Smooth muscle cell of the umbilical artery (primary cell): ENCODE measurements around the gene SLX4. TPM values are rescaled to one million over a fixed set of nuclear protein-coding genes. Genes with fewer than 3 reads are reported as not detected.

Experiments used
- total RNA-seq: library from RNA; depleted of rRNA; stranded (reverse); fragments of >200 nt; gene quantifications from 2 replicates; pipeline ENCODE4 v1.2.3, GENCODE V29; 2014

The SLX4 gene
- 4.8 and 9.0 TPM in 2 replicates for total RNA-seq

GRCh38 chr16:3611146-3611975 lies at the start of gene SLX4:
Gene SLX4 (minus strand): TSS chr16:3611606. CDS start chr16:3608964, 2,642 bp downstream.

DNA sequence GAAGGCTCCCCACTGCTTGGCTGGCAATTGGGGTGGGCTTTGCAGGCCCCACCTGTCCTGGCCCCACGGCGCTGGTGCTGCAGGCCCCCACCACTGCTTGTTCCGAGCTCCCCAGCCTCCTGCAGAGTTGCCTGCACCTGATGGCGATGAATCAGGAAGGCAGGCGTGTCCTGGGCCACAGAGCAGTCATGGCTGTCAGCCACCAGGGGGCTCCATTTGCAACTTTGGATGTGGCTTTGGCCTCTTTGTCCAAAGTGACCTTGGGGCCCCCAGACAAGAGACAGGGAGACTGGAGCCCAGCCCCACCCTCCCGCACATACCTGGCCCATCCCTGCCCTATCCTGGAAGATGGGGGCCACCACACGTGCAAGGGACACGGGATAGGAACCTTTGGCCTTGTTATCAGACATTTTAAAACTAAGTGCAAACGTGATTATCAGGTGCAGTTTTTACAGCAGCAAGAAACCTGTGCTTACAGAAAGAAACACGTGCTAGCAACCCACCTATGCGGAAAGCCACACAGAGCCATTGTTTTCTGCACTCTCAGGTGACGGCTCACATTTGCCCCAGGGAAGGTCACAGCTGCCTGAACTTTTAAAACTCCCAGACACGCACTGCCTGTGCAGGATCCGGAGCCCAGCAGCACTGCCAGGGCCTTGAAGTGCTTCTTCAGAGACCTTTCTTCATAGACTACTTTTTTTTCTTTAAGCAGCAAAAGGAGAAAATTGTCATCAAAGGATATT lies 43.0 kb upstream of the SLX4 start, which contains the start of gene DNASE1:
Gene DNASE1 (plus strand): TSS at position 443 of the 743 bp plus-strand sequence. CDS start 683 bp downstream, outside the sequence.

GRCh38 chr16:3577302-3577752 lies 34.1 kb downstream of the SLX4 start, which contains the start of gene NLRC3:
Gene NLRC3 (minus strand): TSS chr16:3577403. CDS start chr16:3565036, 12,367 bp downstream.

Other genes with a start within 250 kb of the SLX4 start
- 11.9 and 12.6 TPM in 2 replicates for gene ZSCAN32, start 210.6 kb downstream of the SLX4 start, total RNA-seq
- gene ZNF174, start 210.4 kb downstream of the SLX4 start, total RNA-seq, result 3.9 and 4.8 TPM in 2 replicates
- gene ZNF597, start 168.1 kb downstream of the SLX4 start, total RNA-seq, result 3.0 and 3.3 TPM in 2 replicates
- gene NAA60, start 167.9 kb downstream of the SLX4 start, total RNA-seq, result 12.5 and 17.5 TPM in 2 replicates
- not detected in 2 replicates for gene C16orf90, start 116.1 kb downstream of the SLX4 start, total RNA-seq
- 17.2 and 18.7 TPM in 2 replicates for gene CLUAP1, start 110.6 kb downstream of the SLX4 start, total RNA-seq
- under 0.01 TPM in 2 replicates for gene NLRC3, start 34.2 kb downstream of the SLX4 start, total RNA-seq
- gene DNASE1, start 43.1 kb upstream of the SLX4 start, total RNA-seq, result 15.7 and 16.4 TPM in 2 replicates
- gene TRAP1, start 105.9 kb upstream of the SLX4 start, total RNA-seq, result 42.5 and 76.6 TPM in 2 replicates